ENCODE results near the gene MTMR4.
"Not testable (repeated sequence)": the region's sequence is repeated elsewhere in the genome, so short reads cannot be mapped to it uniquely, and the experiment has no call there.

Gene MTMR4

DNA sequence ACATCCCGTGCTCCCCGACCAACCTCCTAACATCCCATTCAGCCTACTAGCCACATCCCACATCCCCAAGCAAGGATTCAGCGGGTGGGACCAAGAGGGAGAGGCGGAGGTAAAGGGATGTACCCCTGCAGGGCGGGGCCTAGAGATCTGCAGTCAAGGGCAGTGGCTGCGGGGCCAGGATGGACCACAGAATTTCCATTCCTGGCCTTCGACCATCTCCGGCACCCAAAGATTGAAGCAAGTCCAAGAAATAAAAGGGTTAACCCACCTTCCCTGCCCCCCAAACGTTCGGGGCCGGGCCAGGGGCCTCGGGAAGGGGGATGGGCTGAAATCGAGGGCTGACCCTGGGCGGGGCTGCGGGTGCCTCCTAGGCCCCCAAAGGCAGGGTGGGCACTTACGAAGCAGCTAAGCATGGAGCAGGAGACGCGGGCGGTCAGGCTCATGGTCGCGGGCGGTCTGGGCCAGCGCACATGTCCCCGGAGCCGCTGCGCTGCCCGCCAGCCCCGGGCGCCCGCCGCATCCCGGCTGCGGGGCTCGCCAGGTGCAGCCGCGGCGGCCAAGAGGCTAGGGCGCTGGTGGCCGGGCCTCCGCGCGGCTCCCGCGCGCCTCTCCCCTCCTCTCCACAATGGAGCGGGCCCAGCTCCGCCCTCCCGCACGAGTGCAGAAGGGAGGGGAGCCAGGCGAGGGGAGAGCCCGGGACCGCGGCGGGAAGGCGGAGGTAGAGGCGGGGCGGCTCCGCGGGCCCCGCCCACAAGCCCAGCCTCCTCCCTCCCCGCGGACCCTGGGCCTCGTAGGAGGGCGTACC is at the start of gene MTMR4:
Gene MTMR4 (minus strand): TSS at position 674 of the 805 bp plus-strand sequence. CDS start 231 bp downstream, at position 443.
- DNase-seq (ENCODE audit: low read depth), result peak; percentile 83
- TF ChIP-seq, protein P1, sequence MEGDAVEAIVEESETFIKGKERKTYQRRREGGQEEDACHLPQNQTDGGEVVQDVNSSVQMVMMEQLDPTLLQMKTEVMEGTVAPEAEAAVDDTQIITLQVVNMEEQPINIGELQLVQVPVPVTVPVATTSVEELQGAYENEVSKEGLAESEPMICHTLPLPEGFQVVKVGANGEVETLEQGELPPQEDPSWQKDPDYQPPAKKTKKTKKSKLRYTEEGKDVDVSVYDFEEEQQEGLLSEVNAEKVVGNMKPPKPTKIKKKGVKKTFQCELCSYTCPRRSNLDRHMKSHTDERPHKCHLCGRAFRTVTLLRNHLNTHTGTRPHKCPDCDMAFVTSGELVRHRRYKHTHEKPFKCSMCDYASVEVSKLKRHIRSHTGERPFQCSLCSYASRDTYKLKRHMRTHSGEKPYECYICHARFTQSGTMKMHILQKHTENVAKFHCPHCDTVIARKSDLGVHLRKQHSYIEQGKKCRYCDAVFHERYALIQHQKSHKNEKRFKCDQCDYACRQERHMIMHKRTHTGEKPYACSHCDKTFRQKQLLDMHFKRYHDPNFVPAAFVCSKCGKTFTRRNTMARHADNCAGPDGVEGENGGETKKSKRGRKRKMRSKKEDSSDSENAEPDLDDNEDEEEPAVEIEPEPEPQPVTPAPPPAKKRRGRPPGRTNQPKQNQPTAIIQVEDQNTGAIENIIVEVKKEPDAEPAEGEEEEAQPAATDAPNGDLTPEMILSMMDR (IDR thresholded peaks at IDR 0.05; ENCODE audit: insufficient read depth, low read depth, low read length, missing control alignments), result no peak
- peak within 1 kb of the TSS; percentile 85 for H3K4me3 ChIP-seq (ENCODE audit: low read length)

DNA sequence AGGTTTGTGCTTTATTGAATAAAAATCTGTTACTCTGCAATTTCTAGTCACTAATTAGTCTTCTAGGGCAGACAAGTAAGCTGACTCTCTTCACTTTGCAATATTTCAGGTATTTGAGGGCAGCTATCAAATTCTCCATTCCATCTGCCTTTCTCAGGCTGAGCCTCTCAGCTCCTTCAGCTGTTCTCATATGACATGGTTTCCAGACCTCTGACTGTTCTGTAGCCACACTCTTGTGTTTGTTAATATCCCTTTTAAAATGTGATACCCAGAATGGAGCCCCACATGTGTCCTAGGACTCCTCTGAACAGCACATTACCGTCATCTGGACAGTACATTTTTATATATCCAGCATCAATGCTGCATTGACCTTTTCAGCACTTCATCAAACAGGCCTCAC is 46.1 kb upstream of the MTMR4 start:
- no peak for DNase-seq (ENCODE audit: low read depth)
- TF ChIP-seq, protein P1 (IDR thresholded peaks at IDR 0.05; ENCODE audit: insufficient read depth, low read depth, low read length, missing control alignments), result no peak

DNA sequence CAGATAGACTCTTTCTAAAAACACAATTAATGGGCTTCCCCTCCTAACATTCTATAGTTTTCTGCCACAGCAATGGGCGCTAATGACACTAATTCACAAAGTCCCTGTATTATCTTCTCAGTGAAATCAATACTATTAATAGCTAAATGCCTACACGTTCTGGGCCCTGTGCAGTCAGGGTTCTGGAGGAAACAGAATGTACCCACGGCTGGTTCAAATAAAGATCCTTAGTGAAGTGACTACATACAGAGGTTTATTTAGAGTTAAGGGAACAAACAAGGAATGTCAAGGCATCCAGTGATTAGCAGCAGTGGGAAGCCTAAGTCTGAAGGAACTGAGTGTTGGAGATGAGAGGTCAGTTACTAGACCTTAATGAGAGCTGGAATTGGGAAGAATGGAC is 43.5 kb upstream of the MTMR4 start:
- no peak overlapping the region for H3K4me3 ChIP-seq (ENCODE audit: low read length)
- TF ChIP-seq, protein P1 (IDR thresholded peaks at IDR 0.05; ENCODE audit: insufficient read depth, low read depth, low read length, missing control alignments), result no peak
- no peak for DNase-seq (ENCODE audit: low read depth)

More for the DNA sequence above, 46.1 kb upstream of the MTMR4 start:
- H3K4me3 ChIP-seq (ENCODE audit: low read length), result no peak overlapping the region

DNA sequence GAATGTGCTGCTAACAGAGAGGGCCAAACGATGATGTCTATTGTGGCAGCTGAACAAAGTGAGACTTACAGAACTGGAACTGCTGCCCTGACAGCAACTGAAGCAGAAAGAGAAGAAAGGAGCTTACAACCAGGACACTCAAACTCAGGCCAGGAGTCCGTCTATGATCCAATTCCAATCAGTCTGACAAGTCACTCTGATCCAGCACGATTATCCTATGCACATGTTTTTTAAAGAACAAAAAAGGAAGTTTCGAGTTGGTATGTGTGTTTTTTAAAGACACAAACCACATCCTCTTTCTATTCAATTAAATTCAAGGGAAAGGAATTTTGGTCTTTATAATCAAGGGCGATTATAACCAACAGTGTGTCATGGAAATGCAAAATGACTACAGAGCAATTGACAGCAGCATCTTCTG is 42.4 kb upstream of the MTMR4 start:
- no peak overlapping the region for H3K4me3 ChIP-seq (ENCODE audit: low read length)
- TF ChIP-seq, protein P1 (IDR thresholded peaks at IDR 0.05; ENCODE audit: insufficient read depth, low read depth, low read length, missing control alignments), result no peak
- DNase-seq (ENCODE audit: low read depth), result peak; percentile 30

DNA sequence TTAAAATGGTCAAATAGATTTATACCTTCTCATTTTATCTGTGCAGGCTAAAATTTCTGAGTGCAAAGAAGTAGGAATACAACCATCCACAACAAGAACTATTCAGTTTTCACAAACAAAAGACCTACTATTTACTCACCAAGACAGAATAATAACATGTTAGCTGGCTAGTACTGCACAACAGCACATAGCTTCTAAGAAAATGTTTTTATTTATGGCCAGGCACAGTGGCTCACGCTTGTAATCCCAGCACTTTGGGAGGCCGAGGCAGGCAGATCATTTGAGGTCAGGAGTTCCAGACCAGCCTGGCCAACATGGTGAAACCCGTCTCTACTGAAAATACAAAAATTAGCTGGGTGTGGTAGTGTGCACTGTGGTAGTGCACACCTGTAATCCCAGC is 40.7 kb upstream of the MTMR4 start:
- not testable (repeated sequence) for H3K4me3 ChIP-seq (ENCODE audit: low read length); DNase-seq (ENCODE audit: low read depth)

DNA sequence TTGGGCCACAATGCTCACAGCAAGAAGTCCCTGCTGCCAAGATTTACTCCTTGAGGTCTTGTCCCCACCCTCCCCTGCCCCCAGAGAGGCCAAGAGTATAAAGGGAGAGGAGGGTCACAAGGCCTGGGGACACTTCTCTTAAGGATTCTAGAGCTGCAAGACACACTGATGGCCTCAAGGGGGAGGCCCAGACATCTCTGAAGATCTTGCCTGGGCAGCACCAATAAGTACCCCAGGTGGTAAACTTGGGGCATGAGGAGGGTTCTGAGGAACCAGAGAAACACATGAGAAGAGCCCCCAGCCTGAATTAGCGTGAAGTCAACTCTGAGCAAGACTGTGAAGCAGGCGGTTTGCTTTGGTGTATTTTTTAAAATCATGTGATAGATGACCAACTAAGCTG is 26.8 kb upstream of the MTMR4 start:
- H3K4me3 ChIP-seq (ENCODE audit: low read length), result no peak overlapping the region
- TF ChIP-seq, protein P1 (IDR thresholded peaks at IDR 0.05; ENCODE audit: insufficient read depth, low read depth, low read length, missing control alignments), result peak; percentile 56
- DNase-seq (ENCODE audit: low read depth), result peak; percentile 51

DNA sequence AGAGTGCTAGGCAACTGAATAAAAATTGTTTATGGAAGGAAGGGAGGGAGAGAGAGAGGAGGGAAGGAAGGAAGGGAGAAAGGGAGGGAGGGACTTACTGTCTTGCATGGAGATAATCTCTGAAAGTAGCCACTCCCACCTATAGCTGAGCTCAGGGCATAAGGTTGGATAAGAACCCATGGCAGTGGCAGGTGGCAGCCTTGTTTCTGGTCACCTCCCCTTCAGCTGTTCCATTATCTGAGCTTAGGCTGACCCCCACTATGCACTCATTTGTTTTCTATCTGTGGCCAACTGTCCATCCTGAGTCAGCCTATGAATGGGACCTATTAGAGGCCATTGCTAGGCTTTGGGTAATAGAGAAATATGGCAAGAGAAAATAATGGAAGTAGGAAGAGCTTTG is 25.3 kb upstream of the MTMR4 start:
- no peak for DNase-seq (ENCODE audit: low read depth)
- TF ChIP-seq, protein P1 (IDR thresholded peaks at IDR 0.05; ENCODE audit: insufficient read depth, low read depth, low read length, missing control alignments), result no peak
- H3K4me3 ChIP-seq (ENCODE audit: low read length), result no peak overlapping the region
